Mammary epithelial cell (primary cell): ENCODE results near the gene LGR4.

ENCODE experiments used
- CTCF ChIP-seq, 2 donors: IDR thresholded peaks in 1 of 2; conservative IDR thresholded peaks in 1 of 2; 2 replicates each; pipeline ENCODE4 v1.5.1; 2011 to 2012; ENCODE audit warnings: inconsistent platforms in 2 of 2, low read length in 2 of 2, mild to moderate bottlenecking in 2 of 2, control low read depth in 1 of 2, low read depth in 1 of 2; ENCODE audit not compliant: insufficient read depth in 1 of 2; ENCODE audit errors: extremely low read depth in 1 of 2
- EZH2 ChIP-seq: IDR thresholded peaks from 2 replicates; pipeline ENCODE4 v1.6.1; 2012; ENCODE audit warnings: low read length, inconsistent platforms, borderline replicate concordance

- TF ChIP-seq CTCF (conservative IDR thresholded peaks at IDR 0.05 in 1 of 2, IDR thresholded peaks at IDR 0.05 in 1 of 2; ENCODE audit: extremely low read depth in 1 of 2, insufficient read depth in 1 of 2, low read depth in 1 of 2, low read length in 2 of 2) (no peak), EZH2 (no peak)
Measured at GRCh38 chr11:27440090-27440489, 32.5 kb downstream of the LGR4 start.
